Activated CD4-positive, alpha-beta T cell treated with anti-CD3 and anti-CD28 coated beads for 36 hours (primary cell): Measurements from ENCODE around the gene MSRB1. TPM values are rescaled to one million over a fixed set of nuclear protein-coding genes. Genes with fewer than 3 reads are reported as not detected.
"Not testable (repeated sequence)": the region's sequence is repeated elsewhere in the genome, so short reads cannot be mapped to it uniquely, and the experiment has no call there.

Source experiments
- ATAC-seq: fragments of 200-7000 bp; cut with Tn5 transposase; one replicate; pipeline ENCODE4 v1.10.0; 2021; ENCODE audit warnings: mild to moderate bottlenecking, moderate library complexity
- CTCF ChIA-PET: fragments of 350-600 bp; sonication (Branson Sonifier 250); formaldehyde crosslinking; loops from one replicate; lab custom pipeline; 2021; ENCODE audit warnings: antibody characterized with exemption; lab: Charles Lee
- POLR2A ChIA-PET: fragments of 350-600 bp; sonication (Branson Sonifier 250); formaldehyde crosslinking; loops from one replicate; lab custom pipeline; 2021; ENCODE audit warnings: antibody characterized with exemption, inconsistent platforms; lab: Charles Lee
- DNase-seq: peaks from one replicate; pipeline ENCODE4 v3.0.0-alpha.2; 2020
- H3K27ac Mint-ChIP-seq: one replicate; pipeline ENCODE4 v1.8.0; 2021; ENCODE audit warnings: mixed read lengths
- H3K27me3 Mint-ChIP-seq: one replicate; pipeline ENCODE4 v1.8.0; 2021; ENCODE audit warnings: mixed read lengths
- H3K36me3 Mint-ChIP-seq: one replicate; pipeline ENCODE4 v1.8.0; 2021; ENCODE audit warnings: low read depth, mixed read lengths
- H3K4me1 Mint-ChIP-seq: one replicate; pipeline ENCODE4 v1.8.0; 2021; ENCODE audit warnings: mixed read lengths
- H3K4me3 Mint-ChIP-seq: one replicate; pipeline ENCODE4 v1.8.0; 2021; ENCODE audit warnings: mild to moderate bottlenecking, moderate library complexity, mixed read lengths
- H3K9me3 Mint-ChIP-seq: one replicate; pipeline ENCODE4 v1.8.0; 2021; ENCODE audit warnings: low read depth, mixed read lengths
- intact Hi-C, 2 experiments: fragments of 100-400 bp; cut with DNase I in 1 of 2; cut with micrococcal nuclease in 1 of 2; formaldehyde crosslinking; loops; one replicate each; pipeline versions ENCODE4 v1.14.2 to v1.15.1; 2022 to 2024; cut with DNase I, micrococcal nuclease
- total RNA-seq, 2 experiments: library from RNA; stranded (reverse); gene quantifications; one replicate each; pipeline ENCODE4 v1.2.3, GENCODE V29; 2021

MSRB1 gene
- total RNA-seq, 2 experiments from 2014 or later: 17.3 to 21.8 TPM

GRCh38 chr16:1946495-1947368 lies 3.7 kb upstream of the MSRB1 start:
- POLR2A ChIA-PET: interaction anchor here (1.1 kb wide), 1 partner anchor 18 kb away, joined by 3 read pairs; the partner anchor contains the start of gene RPS2
- intact Hi-C loops: loop anchor here in 1 of 2 experiments (10.0 kb wide), 1 partner anchor 602 kb away; no protein-coding TSS in a partner anchor
- Mint-ChIP-seq H3K27ac (no peak overlapping the region), H3K27me3 (no peaks in the 10 kb centered on the region), H3K4me1 (peaks cover 19% of the 10 kb centered on the region), H3K4me3 (no peak overlapping the region), H3K9me3 (no peaks in the 10 kb centered on the region), H3K36me3 (no peaks in the 10 kb centered on the region)
- DNase-seq (no peak), ATAC-seq (no peak)
- CTCF ChIA-PET: interaction anchor here (0.6 to 0.7 kb wide), 2 partner anchors 49 to 57 kb away, joined by 3 to 5 read pairs; no protein-coding TSS in a partner anchor

GRCh38 chr16:1945559-1946391 lies 2.8 kb upstream of the MSRB1 start:
- no peak for DNase-seq
- H3K36me3 Mint-ChIP-seq: no peaks in the 10 kb centered on the region
- POLR2A ChIA-PET: interaction anchor here (1.1 kb wide), 1 partner anchor 19 kb away, joined by 3 read pairs; the partner anchor contains the start of gene RPS2
- CTCF ChIA-PET: interaction anchor here (0.7 to 0.8 kb wide), 2 partner anchors 20 to 58 kb away, joined by 3 read pairs; no protein-coding TSS in a partner anchor
- intact Hi-C loops: loop anchor here in 1 of 2 experiments (10.0 kb wide), 1 partner anchor 601 kb away; no protein-coding TSS in a partner anchor
- H3K27me3 Mint-ChIP-seq: no peaks in the 10 kb centered on the region
- H3K4me1 Mint-ChIP-seq: peaks cover 26% of the 10 kb centered on the region
- no peak overlapping the region for H3K4me3 Mint-ChIP-seq
- no peak for ATAC-seq
- no peak overlapping the region for H3K27ac Mint-ChIP-seq
- no peaks in the 10 kb centered on the region for H3K9me3 Mint-ChIP-seq

GRCh38 chr16:1944612-1945199 lies 1.7 kb upstream of the MSRB1 start:
- intact Hi-C loops: loop anchor here in 1 of 2 experiments (5.0 to 10.0 kb wide), 3 partner anchors 193 to 600 kb away; partner anchors contain the start of genes PKD1 and UQCC4
- Mint-ChIP-seq H3K27ac (peak overlapping the region; percentile 82), H3K4me1 (peaks cover 26% of the 10 kb centered on the region), H3K27me3 (no peaks in the 10 kb centered on the region), H3K4me3 (peak overlapping the region; percentile 80), H3K9me3 (no peaks in the 10 kb centered on the region), H3K36me3 (no peaks in the 10 kb centered on the region)
- POLR2A ChIA-PET: interaction anchor here (1.9 kb wide), 1 partner anchor 17 kb away, joined by 9 read pairs; no protein-coding TSS in a partner anchor
- ATAC-seq: no peak
- DNase-seq: no peak
- CTCF ChIA-PET: interaction anchor here (0.6 kb wide), 1 partner anchor 204 kb away, joined by 3 read pairs; no protein-coding TSS in a partner anchor

GRCh38 chr16:1942047-1942809 lies 771 bp downstream of the MSRB1 start:
- Mint-ChIP-seq H3K4me1 (peaks cover 26% of the 10 kb centered on the region), H3K4me3 (peak overlapping the region; percentile 80), H3K9me3 (no peaks in the 10 kb centered on the region), H3K27ac (no peak overlapping the region), H3K36me3 (peaks cover 4% of the 10 kb centered on the region), H3K27me3 (no peaks in the 10 kb centered on the region)
- ChIA-PET POLR2A (interaction anchor here (0.8 to 1.8 kb wide), 5 partner anchors 23 to 213 kb away, joined by 3 to 10 read pairs (median 3); partner anchors contain the start of genes NUBP2, RPS2, SPSB3 and TRAF7), CTCF (interaction anchor here (0.6 to 4.3 kb wide), 3 partner anchors 8 to 18 kb away, joined by 3 to 16 read pairs (median 4); no protein-coding TSS in a partner anchor)
- ATAC-seq (no peak), DNase-seq (peak; percentile 52)
- intact Hi-C loops: loop anchor here in 1 of 2 experiments (2.0 to 10.0 kb wide), 4 partner anchors 195 to 597 kb away; partner anchors contain the start of genes PKD1 and UQCC4

GRCh38 chr16:1941162-1942046 lies 1.6 kb downstream of the MSRB1 start:
- POLR2A ChIA-PET: interaction anchor here (0.6 to 1.1 kb wide), 4 partner anchors 10 to 214 kb away, joined by 3 read pairs; partner anchors contain the start of genes RPS2 and TRAF7
- intact Hi-C loops: loop anchor here in 1 of 2 experiments (2.0 to 10.0 kb wide), 4 partner anchors 196 to 597 kb away; partner anchors contain the start of genes PKD1 and UQCC4
- no peak for ATAC-seq

GRCh38 chr16:1940273-1941161 lies 2.5 kb downstream of the MSRB1 start:
- no peak overlapping the region for H3K27ac Mint-ChIP-seq
- CTCF ChIA-PET: interaction anchor here (0.6 to 4.3 kb wide), 3 partner anchors 12 to 580 kb away, joined by 3 to 16 read pairs (median 3); no protein-coding TSS in a partner anchor
- peaks cover 26% of the 10 kb centered on the region for H3K4me1 Mint-ChIP-seq
- H3K27me3 Mint-ChIP-seq: no peaks in the 10 kb centered on the region
- ATAC-seq (no peak), DNase-seq (no peak)
- H3K36me3 Mint-ChIP-seq: peaks cover 4% of the 10 kb centered on the region
- no peak overlapping the region for H3K4me3 Mint-ChIP-seq
- intact Hi-C loops: loop anchor here in 1 of 2 experiments (5.0 to 10.0 kb wide), 3 partner anchors 197 to 596 kb away; partner anchors contain the start of genes PKD1 and UQCC4
- POLR2A ChIA-PET: interaction anchor here (0.5 to 1.1 kb wide), 6 partner anchors 8 to 608 kb away, joined by 3 to 4 read pairs (median 4); partner anchors contain the start of genes RPS2 and TRAF7
- no peaks in the 10 kb centered on the region for H3K9me3 Mint-ChIP-seq

More at GRCh38 chr16:1941162-1942046, 1.6 kb downstream of the MSRB1 start:
- Mint-ChIP-seq H3K4me3 (peak overlapping the region; percentile 80), H3K9me3 (no peaks in the 10 kb centered on the region), H3K27ac (no peak overlapping the region), H3K4me1 (peaks cover 26% of the 10 kb centered on the region), H3K36me3 (peaks cover 4% of the 10 kb centered on the region), H3K27me3 (no peaks in the 10 kb centered on the region)
- DNase-seq: no peak
- CTCF ChIA-PET: interaction anchor here (0.6 to 4.3 kb wide), 3 partner anchors 9 to 235 kb away, joined by 3 to 16 read pairs (median 4); partner anchors contain the start of gene MAPK8IP3

GRCh38 chr16:1939833-1940232 lies 3.2 kb downstream of the MSRB1 start:
- H3K9me3 Mint-ChIP-seq, ATAC-seq, DNase-seq, H3K4me3 Mint-ChIP-seq, H3K36me3 Mint-ChIP-seq, H3K27ac Mint-ChIP-seq, H3K27me3 Mint-ChIP-seq: not testable (repeated sequence)
- CTCF ChIA-PET: interaction anchor here (0.6 to 4.3 kb wide), 3 partner anchors 12 to 766 kb away, joined by 3 to 16 read pairs (median 3); no protein-coding TSS in a partner anchor
- intact Hi-C loops: loop anchor here in 1 of 2 experiments (5.0 to 10.0 kb wide), 3 partner anchors 197 to 595 kb away; partner anchors contain the start of genes PKD1 and UQCC4
- POLR2A ChIA-PET: interaction anchor here (0.5 to 0.6 kb wide), 2 partner anchors 248 to 607 kb away, joined by 4 read pairs; no protein-coding TSS in a partner anchor
- H3K4me1 Mint-ChIP-seq: peaks cover 26% of the 10 kb centered on the region

- ATAC-seq: no peak
- no peaks in the 10 kb centered on the region for H3K9me3 Mint-ChIP-seq
- no peaks in the 10 kb centered on the region for H3K27me3 Mint-ChIP-seq
- POLR2A ChIA-PET: no interaction called here
- H3K27ac Mint-ChIP-seq: no peak overlapping the region
- intact Hi-C loops: no loop called here
- H3K4me3 Mint-ChIP-seq: no peak overlapping the region
- peaks cover 4% of the 10 kb centered on the region for H3K36me3 Mint-ChIP-seq
- H3K4me1 Mint-ChIP-seq: peaks cover 17% of the 10 kb centered on the region
- CTCF ChIA-PET: interaction anchor here (4.3 kb wide), 1 partner anchor 11 kb away, joined by 16 read pairs; no protein-coding TSS in a partner anchor
- DNase-seq: no peak
Measured at GRCh38 chr16:1938910-1939309, 4.1 kb downstream of the MSRB1 start.
